Peyer's patch (tissue), 4 donors: ENCODE results near the gene PHF2.

Experiments used
- POLR2A ChIP-seq, 2 donors: fragments of 450-650 bp; IDR thresholded peaks; one replicate each; pipeline ENCODE4 v1.5.1; 2017; ENCODE audit warnings: antibody characterized with exemption in 2 of 2, mild to moderate bottlenecking in 2 of 2, moderate library complexity in 2 of 2
- TF ChIP-seq, protein P1 (sequence below), 6 experiments: fragments of 450-650 bp in 4 of 6; fragments of 200-600 bp in 2 of 6; sonication (generic) in 1 of 6; IDR thresholded peaks; one replicate each; pipeline ENCODE4 v1.5.1; 2017 to 2019; ENCODE audit warnings: antibody characterized with exemption in 6 of 6, mild to moderate bottlenecking in 3 of 6, moderate library complexity in 1 of 6

GRCh38 chr9:93589688-93590087, 13.3 kb downstream of the PHF2 start:
- TF ChIP-seq, protein P1, sequence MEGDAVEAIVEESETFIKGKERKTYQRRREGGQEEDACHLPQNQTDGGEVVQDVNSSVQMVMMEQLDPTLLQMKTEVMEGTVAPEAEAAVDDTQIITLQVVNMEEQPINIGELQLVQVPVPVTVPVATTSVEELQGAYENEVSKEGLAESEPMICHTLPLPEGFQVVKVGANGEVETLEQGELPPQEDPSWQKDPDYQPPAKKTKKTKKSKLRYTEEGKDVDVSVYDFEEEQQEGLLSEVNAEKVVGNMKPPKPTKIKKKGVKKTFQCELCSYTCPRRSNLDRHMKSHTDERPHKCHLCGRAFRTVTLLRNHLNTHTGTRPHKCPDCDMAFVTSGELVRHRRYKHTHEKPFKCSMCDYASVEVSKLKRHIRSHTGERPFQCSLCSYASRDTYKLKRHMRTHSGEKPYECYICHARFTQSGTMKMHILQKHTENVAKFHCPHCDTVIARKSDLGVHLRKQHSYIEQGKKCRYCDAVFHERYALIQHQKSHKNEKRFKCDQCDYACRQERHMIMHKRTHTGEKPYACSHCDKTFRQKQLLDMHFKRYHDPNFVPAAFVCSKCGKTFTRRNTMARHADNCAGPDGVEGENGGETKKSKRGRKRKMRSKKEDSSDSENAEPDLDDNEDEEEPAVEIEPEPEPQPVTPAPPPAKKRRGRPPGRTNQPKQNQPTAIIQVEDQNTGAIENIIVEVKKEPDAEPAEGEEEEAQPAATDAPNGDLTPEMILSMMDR (IDR thresholded peaks at IDR 0.05) = no peak
- TF ChIP-seq POLR2A (IDR thresholded peaks at IDR 0.05) = no peak
